Measurements from ENCODE around the gene SULT2B1. TPM values are rescaled to one million over a fixed set of nuclear protein-coding genes. Genes with fewer than 3 reads are reported as not detected.
"Not testable (repeated sequence)": the region's sequence is repeated elsewhere in the genome, so short reads cannot be mapped to it uniquely, and the experiment has no call there.

The SULT2B1 gene
- total RNA-seq, 2 donors from 2014 or later = 0.35 to 2.4 TPM

DNA sequence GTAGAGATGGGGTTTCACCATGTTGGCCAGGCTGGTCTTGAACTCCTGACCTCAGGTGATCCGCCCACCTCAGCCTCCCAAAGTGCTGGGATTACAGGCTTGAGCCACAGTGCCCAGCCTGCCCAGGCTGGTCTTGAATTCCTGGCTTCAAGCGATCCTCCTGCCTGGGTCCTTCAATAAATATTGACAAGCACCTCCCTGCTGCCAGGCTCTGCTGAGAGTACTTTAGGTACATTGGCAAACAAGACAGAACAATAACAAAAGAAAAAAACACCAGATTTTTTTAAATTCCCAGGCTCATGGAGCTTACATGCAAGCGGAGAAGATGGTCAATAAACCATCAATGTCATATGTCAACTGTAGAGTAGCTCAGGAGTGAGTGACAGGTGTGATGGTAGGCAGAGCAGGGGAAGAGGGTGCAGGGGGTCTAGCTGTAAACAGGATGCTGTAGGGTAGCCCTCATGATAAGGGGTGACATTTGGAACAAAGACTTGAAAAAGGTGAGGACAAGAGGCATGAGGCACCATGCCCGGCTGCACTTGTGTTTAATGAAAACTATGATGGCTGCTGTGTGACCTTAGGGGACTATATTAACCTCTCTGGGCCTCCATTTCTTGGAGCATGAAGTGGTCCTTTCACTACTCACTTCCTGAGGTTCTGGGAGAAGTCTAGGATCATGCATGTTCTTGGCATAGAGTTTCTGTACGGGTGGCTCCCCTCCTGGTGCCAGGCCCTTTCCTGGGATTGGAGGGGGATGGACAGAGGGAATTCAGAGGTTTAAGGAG, 19.6 kb downstream of the SULT2B1 start:
- Mint-ChIP-seq H3K4me1 (peaks cover 24% of the 10 kb centered on the region), H3K4me3 (no peak overlapping the region), H3K9me3 (no peaks in the 10 kb centered on the region), H3K36me3 (ENCODE audit: low read depth) (no peaks in the 10 kb centered on the region), H3K27me3 (ENCODE audit: insufficient read depth) (peaks cover 17% of the 10 kb centered on the region), H3K27ac (no peak overlapping the region)
- TF ChIP-seq, protein P1, sequence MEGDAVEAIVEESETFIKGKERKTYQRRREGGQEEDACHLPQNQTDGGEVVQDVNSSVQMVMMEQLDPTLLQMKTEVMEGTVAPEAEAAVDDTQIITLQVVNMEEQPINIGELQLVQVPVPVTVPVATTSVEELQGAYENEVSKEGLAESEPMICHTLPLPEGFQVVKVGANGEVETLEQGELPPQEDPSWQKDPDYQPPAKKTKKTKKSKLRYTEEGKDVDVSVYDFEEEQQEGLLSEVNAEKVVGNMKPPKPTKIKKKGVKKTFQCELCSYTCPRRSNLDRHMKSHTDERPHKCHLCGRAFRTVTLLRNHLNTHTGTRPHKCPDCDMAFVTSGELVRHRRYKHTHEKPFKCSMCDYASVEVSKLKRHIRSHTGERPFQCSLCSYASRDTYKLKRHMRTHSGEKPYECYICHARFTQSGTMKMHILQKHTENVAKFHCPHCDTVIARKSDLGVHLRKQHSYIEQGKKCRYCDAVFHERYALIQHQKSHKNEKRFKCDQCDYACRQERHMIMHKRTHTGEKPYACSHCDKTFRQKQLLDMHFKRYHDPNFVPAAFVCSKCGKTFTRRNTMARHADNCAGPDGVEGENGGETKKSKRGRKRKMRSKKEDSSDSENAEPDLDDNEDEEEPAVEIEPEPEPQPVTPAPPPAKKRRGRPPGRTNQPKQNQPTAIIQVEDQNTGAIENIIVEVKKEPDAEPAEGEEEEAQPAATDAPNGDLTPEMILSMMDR (conservative IDR thresholded peaks at IDR 0.05) = no peak
- Histone ChIP-seq H3K4me3 (ENCODE audit: low read length) (no peak overlapping the region), H3K4me1 (ENCODE audit: control insufficient read depth, insufficient read depth, low read length) (no peaks in the 10 kb centered on the region), H3K36me3 (ENCODE audit: control insufficient read depth, insufficient read depth, low read length) (no peaks in the 10 kb centered on the region), H3K9ac (ENCODE audit: extremely low read depth, low read length, poor library complexity, severe bottlenecking) (no peak overlapping the region), H3K27me3 (ENCODE audit: control insufficient read depth, insufficient read depth, low read length, poor library complexity, severe bottlenecking) (no peaks in the 10 kb centered on the region), H3K27ac (ENCODE audit: low read depth, low read length) (no peak overlapping the region), H3K9me3 (ENCODE audit: control insufficient read depth, low read length) (no peaks in the 10 kb centered on the region)
- DNase-seq = no peak
- 75 to 85% methylated on average over 5 of the region's 5 CpGs for WGBS, 2 experiments (ENCODE audit: insufficient coverage in 1 of 2, insufficient read length in 1 of 2)

DNA sequence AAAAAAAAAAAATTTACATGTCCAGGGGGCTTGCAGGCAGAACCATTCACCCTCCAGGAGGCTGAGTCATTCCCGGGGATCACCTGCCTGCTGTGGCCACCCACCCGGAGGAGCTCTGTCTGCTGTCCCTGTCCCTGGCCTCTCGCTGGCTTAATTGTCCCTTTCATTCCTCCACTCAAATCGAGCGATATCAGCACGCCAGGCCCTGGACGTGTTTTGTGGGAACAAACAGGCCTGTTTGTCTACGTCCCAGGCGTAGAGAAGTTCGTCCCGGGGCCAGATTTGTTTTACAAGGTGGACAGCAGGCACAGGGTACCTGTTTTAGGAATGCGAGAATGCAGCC, 21.2 kb downstream of the SULT2B1 start:
- Histone ChIP-seq H3K9ac (ENCODE audit: extremely low read depth, low read length, poor library complexity, severe bottlenecking) (no peak overlapping the region), H3K27me3 (ENCODE audit: control insufficient read depth, insufficient read depth, low read length, poor library complexity, severe bottlenecking) (no peaks in the 10 kb centered on the region), H3K9me3 (ENCODE audit: control insufficient read depth, low read length) (no peaks in the 10 kb centered on the region), H3K4me3 (ENCODE audit: low read length) (no peak overlapping the region), H3K36me3 (ENCODE audit: control insufficient read depth, insufficient read depth, low read length) (no peaks in the 10 kb centered on the region), H3K27ac (ENCODE audit: low read depth, low read length) (no peak overlapping the region), H3K4me1 (ENCODE audit: control insufficient read depth, insufficient read depth, low read length) (no peaks in the 10 kb centered on the region)
- Mint-ChIP-seq H3K27ac (peak overlapping the region; percentile 88), H3K4me1 (peaks cover 24% of the 10 kb centered on the region), H3K9me3 (no peaks in the 10 kb centered on the region), H3K4me3 (no peak overlapping the region), H3K27me3 (ENCODE audit: insufficient read depth) (peaks cover 8% of the 10 kb centered on the region), H3K36me3 (ENCODE audit: low read depth) (no peaks in the 10 kb centered on the region)
- TF ChIP-seq, protein P1 (conservative IDR thresholded peaks at IDR 0.05) = no peak
- 66 to 78% methylated on average over 11 to 12 of the region's 12 CpGs for WGBS, 2 experiments (ENCODE audit: insufficient coverage in 1 of 2, insufficient read length in 1 of 2)
- DNase-seq = no peak

DNA sequence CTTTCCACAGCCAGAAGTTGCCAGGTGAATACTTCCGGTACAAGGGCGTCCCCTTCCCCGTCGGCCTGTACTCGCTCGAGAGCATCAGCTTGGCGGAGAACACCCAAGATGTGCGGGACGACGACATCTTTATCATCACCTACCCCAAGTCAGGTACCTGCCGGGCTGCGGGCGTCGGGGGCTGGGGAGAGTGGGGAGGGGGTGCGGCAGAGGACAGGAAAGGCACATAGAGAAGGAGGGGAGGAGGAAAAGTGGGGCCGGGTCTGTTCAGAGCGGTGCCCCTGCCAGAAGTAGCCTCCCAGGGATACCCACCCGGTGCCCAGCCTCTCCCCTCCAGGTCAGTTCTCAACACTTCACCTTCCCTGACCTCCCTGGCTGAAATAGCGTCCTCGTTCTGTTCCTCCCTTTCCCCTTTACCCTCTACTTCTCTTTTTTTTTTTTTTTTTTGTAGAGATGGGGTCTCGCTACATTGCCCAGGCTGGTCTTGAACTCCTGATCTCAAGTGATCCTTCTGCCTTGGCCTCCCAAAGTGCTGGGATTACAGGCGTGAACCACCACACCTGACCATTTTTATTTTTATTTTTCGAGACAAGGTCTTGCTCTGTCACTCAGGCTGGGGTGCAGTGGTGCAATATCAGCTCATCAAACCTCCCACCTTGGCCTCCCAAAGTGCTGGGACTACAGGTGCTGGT, 24.1 kb downstream of the SULT2B1 start:
- TF ChIP-seq, protein P1 (conservative IDR thresholded peaks at IDR 0.05) = no peak
- H3K9me3 ChIP-seq (ENCODE audit: control insufficient read depth, low read length) = no peaks in the 10 kb centered on the region
- H3K4me1 ChIP-seq (ENCODE audit: control insufficient read depth, insufficient read depth, low read length) = no peaks in the 10 kb centered on the region
- H3K27ac ChIP-seq (ENCODE audit: low read depth, low read length) = no peak overlapping the region
- Mint-ChIP-seq H3K27me3 (ENCODE audit: insufficient read depth) (peaks cover 3% of the 10 kb centered on the region), H3K27ac (no peak overlapping the region), H3K36me3 (ENCODE audit: low read depth) (no peaks in the 10 kb centered on the region), H3K4me3 (no peak overlapping the region), H3K9me3 (no peaks in the 10 kb centered on the region), H3K4me1 (peaks cover 17% of the 10 kb centered on the region)
- no peak for DNase-seq
- no peak overlapping the region for H3K9ac ChIP-seq (ENCODE audit: extremely low read depth, low read length, poor library complexity, severe bottlenecking)
- no peaks in the 10 kb centered on the region for H3K36me3 ChIP-seq (ENCODE audit: control insufficient read depth, insufficient read depth, low read length)
- H3K27me3 ChIP-seq (ENCODE audit: control insufficient read depth, insufficient read depth, low read length, poor library complexity, severe bottlenecking) = no peaks in the 10 kb centered on the region
- 83 to 92% methylated on average over 3 to 15 of the region's 23 CpGs for WGBS, 2 experiments (ENCODE audit: insufficient coverage in 1 of 2, insufficient read length in 1 of 2)
- no peak overlapping the region for H3K4me3 ChIP-seq (ENCODE audit: low read length)

DNA sequence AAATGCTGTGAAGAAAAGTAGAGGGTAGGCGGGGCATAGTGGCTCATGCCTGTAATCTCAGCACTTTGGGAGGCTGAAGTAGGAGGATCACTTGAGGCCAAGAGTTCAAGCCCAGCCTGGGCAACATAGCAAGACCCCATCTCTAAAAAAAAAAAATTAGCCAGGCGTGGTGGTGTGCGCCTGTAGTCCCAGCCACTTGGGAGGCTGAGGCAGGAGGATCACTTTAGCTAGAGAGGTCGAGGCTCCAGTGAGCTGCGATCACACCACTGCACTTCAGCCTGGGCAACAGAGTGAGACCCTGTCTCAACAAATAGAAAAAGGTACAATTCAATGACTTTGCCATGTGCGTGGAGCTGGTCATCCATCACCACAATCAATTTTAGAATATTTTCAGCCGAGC, 25.9 kb downstream of the SULT2B1 start:
- H3K9ac ChIP-seq (ENCODE audit: extremely low read depth, low read length, poor library complexity, severe bottlenecking); DNase-seq; H3K27me3 ChIP-seq (ENCODE audit: control insufficient read depth, insufficient read depth, low read length, poor library complexity, severe bottlenecking); H3K4me3 Mint-ChIP-seq; H3K27ac ChIP-seq (ENCODE audit: low read depth, low read length); H3K4me3 ChIP-seq (ENCODE audit: low read length); H3K36me3 ChIP-seq (ENCODE audit: control insufficient read depth, insufficient read depth, low read length); H3K4me1 ChIP-seq (ENCODE audit: control insufficient read depth, insufficient read depth, low read length); H3K27ac Mint-ChIP-seq; H3K9me3 ChIP-seq (ENCODE audit: control insufficient read depth, low read length); H3K27me3 Mint-ChIP-seq (ENCODE audit: insufficient read depth); H3K36me3 Mint-ChIP-seq (ENCODE audit: low read depth); H3K9me3 Mint-ChIP-seq: not testable (repeated sequence)
- 91 to 92% methylated on average over 7 of the region's 7 CpGs for WGBS, 2 experiments (ENCODE audit: insufficient coverage in 1 of 2, insufficient read length in 1 of 2)
- peaks cover 11% of the 10 kb centered on the region for H3K4me1 Mint-ChIP-seq
